ENCODE results near the gene RIOK1.

RIOK1 gene

DNA sequence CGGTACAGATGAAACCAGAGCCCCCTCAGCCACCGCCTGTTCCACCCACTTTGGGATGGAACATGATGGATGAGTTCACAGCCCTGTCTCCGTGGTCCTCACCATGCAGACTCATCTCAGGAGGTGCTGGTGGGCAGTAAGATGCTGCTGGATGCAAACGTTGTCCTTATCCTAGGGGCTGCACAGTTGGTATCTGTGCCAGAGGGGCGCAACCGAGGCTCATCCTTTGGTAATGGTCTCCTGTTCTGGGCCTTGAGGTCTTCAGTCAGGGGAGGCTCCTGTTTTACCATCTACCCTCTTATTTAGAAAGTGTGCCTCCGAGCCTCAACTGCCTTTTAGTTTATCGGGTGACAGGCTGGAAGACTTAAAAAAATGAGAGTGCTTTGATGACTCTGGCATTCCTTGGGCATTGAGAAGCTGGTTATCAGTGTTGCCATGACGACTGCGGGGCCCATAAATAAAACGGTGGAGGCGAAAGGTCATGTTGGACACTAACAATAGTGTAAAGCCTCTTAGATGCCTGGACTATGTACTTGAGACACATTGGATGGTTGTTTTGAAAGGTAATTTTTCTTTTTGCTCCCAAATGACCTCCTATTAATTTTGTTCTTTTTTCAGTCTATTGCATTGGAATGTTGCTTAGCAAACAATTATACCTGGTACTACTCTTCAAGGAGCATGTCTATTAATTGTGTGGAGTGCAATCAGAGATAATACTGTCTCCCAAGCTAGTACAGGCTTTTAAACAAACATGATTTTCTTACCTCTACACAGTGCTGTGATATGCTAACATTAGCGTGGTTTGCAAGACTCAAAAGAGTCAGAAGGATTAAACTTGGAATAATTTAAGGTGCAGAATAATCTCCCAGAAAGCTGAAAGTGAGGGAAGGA lies 77.6 kb downstream of the RIOK1 start:
- in situ Hi-C loops (cut with HindIII; ENCODE audit: low pct_ligation_motif_present, low pct_unique_long_range_greater_than_20kb, low sequenced_read_pairs): no loop called here
- DNase-seq: no peak

Data from ACHN (cell line).